ENCODE results near the gene CDH23.

CDH23 gene

GRCh38 chr10:71857934-71858890 lies 461.5 kb downstream of the CDH23 start:
- H3K4me2 ChIP-seq (ENCODE audit: low read depth, low read length): no peak overlapping the region
- DNase-seq: no peak

GRCh38 chr10:71860243-71861029 lies 463.7 kb downstream of the CDH23 start:
- H3K27me3 ChIP-seq (replicated peaks; ENCODE audit: insufficient read depth, low read length): no peaks in the 10 kb centered on the region
- peak; percentile 70 for DNase-seq
- H3K79me2 ChIP-seq (ENCODE audit: low read length): no peaks in the 10 kb centered on the region
- H3F3A ChIP-seq (ENCODE audit: insufficient read depth, low read length): peaks cover 16% of the 10 kb centered on the region
- peak overlapping the region; percentile 12; the same call in 1 of the 2 replicates for H3K9ac ChIP-seq (ENCODE audit: low read length)
- TF ChIP-seq CTCF (IDR thresholded peaks at IDR 0.05; ENCODE audit: low read length) (no peak), EZH2 (optimal IDR thresholded peaks at IDR 0.05; ENCODE audit: low read depth, low read length) (no peak), EZH2phosphoT487 (IDR thresholded peaks at IDR 0.05; ENCODE audit: low read length) (no peak)
- H2AFZ ChIP-seq (ENCODE audit: low read length): peak overlapping the region; percentile 31
- H3K4me3 ChIP-seq (ENCODE audit: low read length): no peak overlapping the region
- H3K9me3 ChIP-seq (replicated peaks; ENCODE audit: insufficient read depth, low read length): no peaks in the 10 kb centered on the region
- H3K4me2 ChIP-seq (ENCODE audit: low read depth, low read length): peak overlapping the region; percentile 3; the same call in 1 of the 2 replicates
- no peaks in the 10 kb centered on the region for H3K36me3 ChIP-seq (replicated peaks; ENCODE audit: insufficient read depth, low read length)
- H3K9me2 ChIP-seq (replicated peaks; ENCODE audit: insufficient read depth, low read length): no peaks in the 10 kb centered on the region
- peaks cover 21% of the 10 kb centered on the region for H3K4me1 ChIP-seq (ENCODE audit: low read length)
- H4K20me1 ChIP-seq (ENCODE audit: insufficient read depth, low read length): no peaks in the 10 kb centered on the region
- H3K27ac ChIP-seq (ENCODE audit: low read length): peak overlapping the region; percentile 71; the same call in 1 of the 2 replicates

More at GRCh38 chr10:71857934-71858890, 461.5 kb downstream of the CDH23 start:
- Histone ChIP-seq H3F3A (ENCODE audit: insufficient read depth, low read length) (peaks cover 13% of the 10 kb centered on the region), H3K4me1 (ENCODE audit: low read length) (peaks cover 16% of the 10 kb centered on the region), H3K9me3 (replicated peaks; ENCODE audit: insufficient read depth, low read length) (no peaks in the 10 kb centered on the region), H2AFZ (ENCODE audit: low read length) (no peak overlapping the region), H3K79me2 (ENCODE audit: low read length) (no peaks in the 10 kb centered on the region), H4K20me1 (ENCODE audit: insufficient read depth, low read length) (no peaks in the 10 kb centered on the region), H3K36me3 (replicated peaks; ENCODE audit: insufficient read depth, low read length) (no peaks in the 10 kb centered on the region), H3K27me3 (replicated peaks; ENCODE audit: insufficient read depth, low read length) (no peaks in the 10 kb centered on the region), H3K9me2 (replicated peaks; ENCODE audit: insufficient read depth, low read length) (no peaks in the 10 kb centered on the region), H3K4me3 (ENCODE audit: low read length) (no peak overlapping the region), H3K27ac (ENCODE audit: low read length) (no peak overlapping the region), H3K9ac (ENCODE audit: low read length) (no peak overlapping the region)
- TF ChIP-seq EZH2phosphoT487 (IDR thresholded peaks at IDR 0.05; ENCODE audit: low read length): no peak
- no peak for TF ChIP-seq EZH2 (optimal IDR thresholded peaks at IDR 0.05; ENCODE audit: low read depth, low read length)
- no peak for TF ChIP-seq CTCF (IDR thresholded peaks at IDR 0.05; ENCODE audit: low read length)

GRCh38 chr10:71863203-71863602 lies 466.5 kb downstream of the CDH23 start:
- Histone ChIP-seq H2AFZ (ENCODE audit: low read length) (no peak overlapping the region), H3K4me3 (ENCODE audit: low read length) (no peak overlapping the region), H3K9me2 (replicated peaks; ENCODE audit: insufficient read depth, low read length) (no peaks in the 10 kb centered on the region), H3K36me3 (replicated peaks; ENCODE audit: insufficient read depth, low read length) (no peaks in the 10 kb centered on the region), H3K27ac (ENCODE audit: low read length) (no peak overlapping the region), H3K27me3 (replicated peaks; ENCODE audit: insufficient read depth, low read length) (no peaks in the 10 kb centered on the region), H4K20me1 (ENCODE audit: insufficient read depth, low read length) (no peaks in the 10 kb centered on the region), H3K79me2 (ENCODE audit: low read length) (no peaks in the 10 kb centered on the region), H3K9ac (ENCODE audit: low read length) (no peak overlapping the region), H3K4me2 (ENCODE audit: low read depth, low read length) (no peak overlapping the region), H3K9me3 (replicated peaks; ENCODE audit: insufficient read depth, low read length) (no peaks in the 10 kb centered on the region), H3F3A (ENCODE audit: insufficient read depth, low read length) (peaks cover 24% of the 10 kb centered on the region), H3K4me1 (ENCODE audit: low read length) (peaks cover 43% of the 10 kb centered on the region)
- DNase-seq: no peak
- TF ChIP-seq CTCF (IDR thresholded peaks at IDR 0.05; ENCODE audit: low read length): no peak
- no peak for TF ChIP-seq EZH2phosphoT487 (IDR thresholded peaks at IDR 0.05; ENCODE audit: low read length)
- no peak for TF ChIP-seq EZH2 (optimal IDR thresholded peaks at IDR 0.05; ENCODE audit: low read depth, low read length)

All from MM.1S (cell line).